ENCODE measurements around the gene SRSF11. TPM values are rescaled to one million over a fixed set of nuclear protein-coding genes. Genes with fewer than 3 reads are reported as not detected.

Gene SRSF11
- total RNA-seq, 1 experiment from 2014 or later: 145 TPM

- Histone ChIP-seq H3K36me3 (ENCODE audit: control insufficient read depth, insufficient read depth, low read length) (peaks cover 40% of the 10 kb centered on the region), H3K9me3 (ENCODE audit: control insufficient read depth, insufficient read depth, low read depth, low read length) (no peaks in the 10 kb centered on the region), H3K27me3 (ENCODE audit: control insufficient read depth, insufficient read depth, low read length) (no peaks in the 10 kb centered on the region), H3K4me3 (ENCODE audit: low read depth in 2 of 2, low read length in 2 of 2) (peak overlapping the region; percentile 64 to 94; a peak in 3 of 4 replicates), H3K4me1 (ENCODE audit: control insufficient read depth, insufficient read depth, low read length) (peaks cover 46% of the 10 kb centered on the region), H3K27ac (ENCODE audit: low read length) (peak overlapping the region; percentile 98; the same call in 1 of the 2 replicates)
- TF ChIP-seq SIN3A (IDR thresholded peaks at IDR 0.05; ENCODE audit: borderline replicate concordance, insufficient read depth, low read depth, low read length): no peak
- TF ChIP-seq, protein P1, sequence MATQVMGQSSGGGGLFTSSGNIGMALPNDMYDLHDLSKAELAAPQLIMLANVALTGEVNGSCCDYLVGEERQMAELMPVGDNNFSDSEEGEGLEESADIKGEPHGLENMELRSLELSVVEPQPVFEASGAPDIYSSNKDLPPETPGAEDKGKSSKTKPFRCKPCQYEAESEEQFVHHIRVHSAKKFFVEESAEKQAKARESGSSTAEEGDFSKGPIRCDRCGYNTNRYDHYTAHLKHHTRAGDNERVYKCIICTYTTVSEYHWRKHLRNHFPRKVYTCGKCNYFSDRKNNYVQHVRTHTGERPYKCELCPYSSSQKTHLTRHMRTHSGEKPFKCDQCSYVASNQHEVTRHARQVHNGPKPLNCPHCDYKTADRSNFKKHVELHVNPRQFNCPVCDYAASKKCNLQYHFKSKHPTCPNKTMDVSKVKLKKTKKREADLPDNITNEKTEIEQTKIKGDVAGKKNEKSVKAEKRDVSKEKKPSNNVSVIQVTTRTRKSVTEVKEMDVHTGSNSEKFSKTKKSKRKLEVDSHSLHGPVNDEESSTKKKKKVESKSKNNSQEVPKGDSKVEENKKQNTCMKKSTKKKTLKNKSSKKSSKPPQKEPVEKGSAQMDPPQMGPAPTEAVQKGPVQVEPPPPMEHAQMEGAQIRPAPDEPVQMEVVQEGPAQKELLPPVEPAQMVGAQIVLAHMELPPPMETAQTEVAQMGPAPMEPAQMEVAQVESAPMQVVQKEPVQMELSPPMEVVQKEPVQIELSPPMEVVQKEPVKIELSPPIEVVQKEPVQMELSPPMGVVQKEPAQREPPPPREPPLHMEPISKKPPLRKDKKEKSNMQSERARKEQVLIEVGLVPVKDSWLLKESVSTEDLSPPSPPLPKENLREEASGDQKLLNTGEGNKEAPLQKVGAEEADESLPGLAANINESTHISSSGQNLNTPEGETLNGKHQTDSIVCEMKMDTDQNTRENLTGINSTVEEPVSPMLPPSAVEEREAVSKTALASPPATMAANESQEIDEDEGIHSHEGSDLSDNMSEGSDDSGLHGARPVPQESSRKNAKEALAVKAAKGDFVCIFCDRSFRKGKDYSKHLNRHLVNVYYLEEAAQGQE (IDR thresholded peaks at IDR 0.05; ENCODE audit: insufficient read depth in 1 of 2, low read depth in 2 of 2, low read length in 1 of 2): no peak
- TF ChIP-seq TCF7L2 (IDR thresholded peaks at IDR 0.05; ENCODE audit: low read depth, low read length): no peak
- TF ChIP-seq, protein P2, sequence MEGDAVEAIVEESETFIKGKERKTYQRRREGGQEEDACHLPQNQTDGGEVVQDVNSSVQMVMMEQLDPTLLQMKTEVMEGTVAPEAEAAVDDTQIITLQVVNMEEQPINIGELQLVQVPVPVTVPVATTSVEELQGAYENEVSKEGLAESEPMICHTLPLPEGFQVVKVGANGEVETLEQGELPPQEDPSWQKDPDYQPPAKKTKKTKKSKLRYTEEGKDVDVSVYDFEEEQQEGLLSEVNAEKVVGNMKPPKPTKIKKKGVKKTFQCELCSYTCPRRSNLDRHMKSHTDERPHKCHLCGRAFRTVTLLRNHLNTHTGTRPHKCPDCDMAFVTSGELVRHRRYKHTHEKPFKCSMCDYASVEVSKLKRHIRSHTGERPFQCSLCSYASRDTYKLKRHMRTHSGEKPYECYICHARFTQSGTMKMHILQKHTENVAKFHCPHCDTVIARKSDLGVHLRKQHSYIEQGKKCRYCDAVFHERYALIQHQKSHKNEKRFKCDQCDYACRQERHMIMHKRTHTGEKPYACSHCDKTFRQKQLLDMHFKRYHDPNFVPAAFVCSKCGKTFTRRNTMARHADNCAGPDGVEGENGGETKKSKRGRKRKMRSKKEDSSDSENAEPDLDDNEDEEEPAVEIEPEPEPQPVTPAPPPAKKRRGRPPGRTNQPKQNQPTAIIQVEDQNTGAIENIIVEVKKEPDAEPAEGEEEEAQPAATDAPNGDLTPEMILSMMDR (IDR thresholded peaks at IDR 0.05): no peak
- no peak for TF ChIP-seq POLR2AphosphoS5 (IDR thresholded peaks at IDR 0.05; ENCODE audit: low read depth, low read length)
- no peak for ATAC-seq
- DNase-seq (ENCODE audit: low read depth, low spot score): no peak
- in situ Hi-C loops (cut with HindIII; ENCODE audit: low pct_unique_long_range_greater_than_20kb, low sequenced_read_pairs): no loop called here
- ChIA-PET CTCF (no interaction called here), POLR2A (no interaction called here)
- no TSS peak for BruUV-seq (replicated peaks)
- intact Hi-C loops (cut with micrococcal nuclease; ENCODE audit: unreplicated experiment): no loop called here
These were observed 1.6 kb downstream of the SRSF11 start for GRCh38 chr1:70222716-70223235.

GRCh38 chr1:70224954-70225353 is 3.8 kb downstream of the SRSF11 start:
- in situ Hi-C loops (cut with HindIII; ENCODE audit: low pct_unique_long_range_greater_than_20kb, low sequenced_read_pairs) (no loop called here), intact Hi-C loops (cut with micrococcal nuclease; ENCODE audit: unreplicated experiment) (no loop called here)
- H3K36me3 ChIP-seq (ENCODE audit: control insufficient read depth, insufficient read depth, low read length): peaks cover 61% of the 10 kb centered on the region

More at GRCh38 chr1:70224954-70225353, 3.8 kb downstream of the SRSF11 start:
- DNase-seq (ENCODE audit: low read depth, low spot score) (no peak), ATAC-seq (no peak)
- no peaks in the 10 kb centered on the region for H3K9me3 ChIP-seq (ENCODE audit: control insufficient read depth, insufficient read depth, low read depth, low read length)
- no peak overlapping the region for H3K4me3 ChIP-seq (ENCODE audit: low read depth in 2 of 2, low read length in 2 of 2)
- ChIA-PET CTCF (no interaction called here), POLR2A (no interaction called here)
- no peak for TF ChIP-seq SIN3A (IDR thresholded peaks at IDR 0.05; ENCODE audit: borderline replicate concordance, insufficient read depth, low read depth, low read length)
- no peak for TF ChIP-seq POLR2AphosphoS5 (IDR thresholded peaks at IDR 0.05; ENCODE audit: low read depth, low read length)
- TF ChIP-seq TCF7L2 (IDR thresholded peaks at IDR 0.05; ENCODE audit: low read depth, low read length): no peak
- TF ChIP-seq, protein P2 (IDR thresholded peaks at IDR 0.05): no peak
- TF ChIP-seq, protein P1 (IDR thresholded peaks at IDR 0.05; ENCODE audit: insufficient read depth in 1 of 2, low read depth in 2 of 2, low read length in 1 of 2): no peak
- no TSS peak for BruUV-seq (replicated peaks)
- H3K27ac ChIP-seq (ENCODE audit: low read length): no peak overlapping the region
- no peaks in the 10 kb centered on the region for H3K27me3 ChIP-seq (ENCODE audit: control insufficient read depth, insufficient read depth, low read length)
- H3K4me1 ChIP-seq (ENCODE audit: control insufficient read depth, insufficient read depth, low read length): peaks cover 40% of the 10 kb centered on the region
